ENCODE results near the gene DHCR7.

DHCR7 gene

GRCh38 chr11:71448257-71449171 lies at the start of gene DHCR7:
TSS of gene DHCR7 (minus strand) at chr11:71448393. CDS start at chr11:71444952, 3,441 bp downstream.
- peak; percentile 82 for DNase-seq (ENCODE audit: low read depth, low spot score)

- DNase-seq (ENCODE audit: low read depth, low spot score) = no peak
These were observed 48.2 kb upstream of the DHCR7 start for GRCh38 chr11:71496421-71496820.

GRCh38 chr11:71495286-71496230 lies 47.4 kb upstream of the DHCR7 start:
- no peak for DNase-seq (ENCODE audit: low read depth, low spot score)

- no peak for DNase-seq (ENCODE audit: low read depth, low spot score)
These were observed 43.7 kb upstream of the DHCR7 start for GRCh38 chr11:71491940-71492339.

GRCh38 chr11:71491531-71491930 lies 43.3 kb upstream of the DHCR7 start:
- DNase-seq (ENCODE audit: low read depth, low spot score) = no peak

GRCh38 chr11:71490731-71491390 lies 42.7 kb upstream of the DHCR7 start:
- no peak for DNase-seq (ENCODE audit: low read depth, low spot score)

GRCh38 chr11:71490044-71490730 lies 42.0 kb upstream of the DHCR7 start:
- DNase-seq (ENCODE audit: low read depth, low spot score) = no peak

GRCh38 chr11:71489311-71490043 lies 41.3 kb upstream of the DHCR7 start:
- DNase-seq (ENCODE audit: low read depth, low spot score) = no peak

GRCh38 chr11:71488681-71489270 lies 40.6 kb upstream of the DHCR7 start:
- no peak for DNase-seq (ENCODE audit: low read depth, low spot score)

- no peak for DNase-seq (ENCODE audit: low read depth, low spot score)
These were observed 38.1 kb upstream of the DHCR7 start for GRCh38 chr11:71486320-71486719.

- no peak for DNase-seq (ENCODE audit: low read depth, low spot score)
These were observed 37.3 kb upstream of the DHCR7 start for GRCh38 chr11:71485466-71485865.

GRCh38 chr11:71485063-71485399 lies 36.8 kb upstream of the DHCR7 start:
- DNase-seq (ENCODE audit: low read depth, low spot score) = no peak

GRCh38 chr11:71484248-71485062 lies 36.3 kb upstream of the DHCR7 start:
- no peak for DNase-seq (ENCODE audit: low read depth, low spot score)

GRCh38 chr11:71483692-71484091 lies 35.5 kb upstream of the DHCR7 start:
- DNase-seq (ENCODE audit: low read depth, low spot score) = no peak

- no peak for DNase-seq (ENCODE audit: low read depth, low spot score)
These were observed 34.7 kb upstream of the DHCR7 start for GRCh38 chr11:71482746-71483364.

GRCh38 chr11:71482216-71482615 lies 34.0 kb upstream of the DHCR7 start:
- DNase-seq (ENCODE audit: low read depth, low spot score) = no peak

GRCh38 chr11:71481101-71481960 lies 33.1 kb upstream of the DHCR7 start:
- DNase-seq (ENCODE audit: low read depth, low spot score) = no peak

GRCh38 chr11:71478528-71478840 lies 30.3 kb upstream of the DHCR7 start:
- no peak for DNase-seq (ENCODE audit: low read depth, low spot score)

Data from iPS DF 19.7 (cell line).